GM12878 (cell line): ENCODE measurements around the gene TBCD. TPM values are rescaled to one million over a fixed set of nuclear protein-coding genes. Genes with fewer than 3 reads are reported as not detected.

Source experiments
- ATAC-seq: fragments of 200-7000 bp; cut with Tn5 transposase; 3 replicates; pipeline ENCODE4 v1.9.1; 2020; ENCODE audit warnings: mild to moderate bottlenecking, moderate library complexity
- BruUV-seq: library from RNA; stranded (reverse); fragments of 400-500 nt; replicated peaks from 2 replicates; lab custom pipeline; 2021; lab: Mats Ljungman, UMichigan
- CTCF ChIA-PET: fragments of 300-600 bp; sonication (Branson Sonifier 250); formaldehyde crosslinking; extraction: SDS; loops from one replicate; lab custom pipeline; 2021; ENCODE audit warnings: inconsistent platforms; lab: Yijun Ruan, JAX
- POLR2A ChIA-PET: fragments of 350-600 bp; formaldehyde crosslinking; extraction: SDS; loops from one replicate; lab custom pipeline; 2021; ENCODE audit warnings: inconsistent platforms; lab: Charles Lee
- RAD21 ChIA-PET: fragments of 300-600 bp; sonication (Branson Sonifier 250); formaldehyde crosslinking; loops from one replicate; lab custom pipeline; 2023; ENCODE audit warnings: antibody characterized with exemption; ENCODE audit not compliant: unreplicated experiment; lab: Charles Lee
- SMC1A ChIA-PET: fragments of 300-600 bp; sonication (Branson Sonifier 250); formaldehyde crosslinking; loops from one replicate; lab custom pipeline; 2023; ENCODE audit not compliant: unreplicated experiment, uncharacterized antibody; lab: Charles Lee
- DNase-seq: peaks from one replicate; pipeline ENCODE4 v3.0.0-alpha.2; 2011; ENCODE audit warnings: low read depth, low spot score
- FAIRE-seq: peaks from 3 replicates; lab custom pipeline; 2011; peaks lifted over from hg19 to GRCh38; lab: Jason Lieb, UNC
- H2AFZ ChIP-seq: 2 replicates; pipeline ENCODE4 v1.6.0; 2011; ENCODE audit warnings: low read depth, low read length, control low read depth; ENCODE audit not compliant: control insufficient read depth
- H3K27ac ChIP-seq: 2 replicates; pipeline ENCODE4 v1.5.1; 2011; ENCODE audit warnings: control low read depth; ENCODE audit not compliant: control insufficient read depth, insufficient read depth
- H3K27me3 ChIP-seq, 2 experiments: replicated peaks in 1 of 2; 2 replicates each; pipeline versions ENCODE4 v1.6.0 to v1.6.1; 2011; ENCODE audit warnings: low read length in 1 of 2; ENCODE audit not compliant: control insufficient read depth in 2 of 2, insufficient read depth in 2 of 2
- H3K36me3 ChIP-seq, 2 experiments: 2 replicates each; pipeline ENCODE4 v1.5.1; 2011; ENCODE audit warnings: low read length in 1 of 2; ENCODE audit not compliant: control insufficient read depth in 2 of 2, insufficient read depth in 2 of 2
- H3K4me1 ChIP-seq: 2 replicates; pipeline ENCODE4 v1.6.1; 2011; ENCODE audit warnings: mild to moderate bottlenecking, low read length, moderate library complexity, mixed read lengths; ENCODE audit not compliant: control insufficient read depth, insufficient read depth
- H3K4me2 ChIP-seq: 2 replicates; pipeline ENCODE4 v1.6.0; 2011; ENCODE audit warnings: control low read depth; ENCODE audit not compliant: control insufficient read depth, insufficient read depth
- H3K4me3 ChIP-seq: fragments of 200-600 bp; sonication (generic); 2 replicates; pipeline ENCODE4 v1.5.1; 2016
- H3K79me2 ChIP-seq: 2 replicates; pipeline ENCODE4 v1.6.0; 2011; ENCODE audit warnings: low read length; ENCODE audit not compliant: control insufficient read depth, insufficient read depth
- H3K9ac ChIP-seq: 2 replicates; pipeline ENCODE4 v1.8.0; 2011; ENCODE audit warnings: low read length, control low read depth, mixed read lengths; ENCODE audit not compliant: control insufficient read depth, insufficient read depth
- H3K9me3 ChIP-seq: replicated peaks from 3 replicates; pipeline ENCODE4 v1.5.1; 2011; ENCODE audit warnings: mild to moderate bottlenecking, low read length; ENCODE audit not compliant: control insufficient read depth, insufficient read depth
- H4K20me1 ChIP-seq: 2 replicates; pipeline ENCODE4 v1.6.0; 2011; ENCODE audit not compliant: control insufficient read depth, insufficient read depth
- CHD2 ChIP-seq: IDR thresholded peaks from 2 replicates; pipeline ENCODE4 v1.6.1; 2011; ENCODE audit warnings: low read depth, low read length, improper control_type of control experiment, borderline replicate concordance
- KLF5 ChIP-seq: fragments of 450-650 bp; IDR thresholded peaks from 2 replicates; pipeline ENCODE4 v1.6.1; 2014; ENCODE audit warnings: mild to moderate bottlenecking; ENCODE audit not compliant: partially characterized antibody
- MTA2 ChIP-seq: fragments of 450-650 bp; IDR thresholded peaks from 2 replicates; pipeline ENCODE4 v1.6.1; 2016; ENCODE audit warnings: low read depth, mild to moderate bottlenecking, moderate library complexity
- MTA3 ChIP-seq: IDR thresholded peaks from 2 replicates; pipeline ENCODE4 v1.6.1; 2012; ENCODE audit warnings: low read length, inconsistent platforms, borderline replicate concordance
- MYB ChIP-seq: fragments of 150-350 bp; IDR thresholded peaks from 2 replicates; pipeline ENCODE4 v1.6.1; 2014; ENCODE audit warnings: mild to moderate bottlenecking, low read depth, low read length, borderline replicate concordance
- NFYA ChIP-seq: IDR thresholded peaks from 2 replicates; pipeline ENCODE4 v1.6.1; 2011; ENCODE audit warnings: low read depth, mild to moderate bottlenecking, low read length, improper control_type of control experiment, borderline replicate concordance
- RBBP5 ChIP-seq: fragments of 200-600 bp; sonication (generic); conservative IDR thresholded peaks from 2 replicates; pipeline ENCODE4 v1.6.1; 2016
- TBL1XR1 ChIP-seq: IDR thresholded peaks from 2 replicates; pipeline ENCODE4 v1.6.1; 2012; ENCODE audit warnings: low read depth, low read length, improper control_type of control experiment
- ZNF217 ChIP-seq: fragments of 450-650 bp; IDR thresholded peaks from 2 replicates; pipeline ENCODE4 v1.6.1; 2017; ENCODE audit warnings: antibody characterized with exemption, mild to moderate bottlenecking
- ZNF274 ChIP-seq: IDR thresholded peaks from one replicate; pipeline ENCODE4 v1.8.0; 2011; ENCODE audit not compliant: insufficient read length, insufficient read depth
- WGBS: methylation state at CpG from one replicate; pipeline ENCODE4 v1.1.6; 2016; ENCODE audit warnings: low lambda C conversion rate; ENCODE audit not compliant: insufficient replicate concordance, insufficient coverage; ENCODE audit errors: missing lambda C conversion rate; 5-methylcytosine and 5-hydroxymethylcytosine counted together
- in situ Hi-C: fragments of 300-500 bp; cut with MboI; formaldehyde crosslinking; loops from 9 replicates; pipeline ENCODE4 v1.14.3; 2018; ENCODE audit warnings: mixed read lengths
- intact Hi-C: fragments of 100-400 bp; cut with micrococcal nuclease; formaldehyde crosslinking; loops from one replicate; pipeline ENCODE4 v1.14.2; 2022; ENCODE audit not compliant: unreplicated experiment
- polyA plus RNA-seq, 11 experiments: library from polyadenylated mRNA; depleted of rRNA in 4 of 11; unstranded in 6 of 11; stranded (reverse) in 5 of 11; fragments of >200 nt; fragmentation: Nextera tagmentation in 4 of 11; fragmentation: Illumina TruSeq in 1 of 11; extraction: Ambion mirVana in 4 of 11; extraction: Trizol in 1 of 11; gene quantifications; 1 replicate in 1 of 11; 2 replicates in 10 of 11; pipeline versions ENCODE4 v1.2.1 to v1.2.3, GENCODE V29; 2011 to 2016; ENCODE audit warnings: inconsistent platforms in 2 of 11, missing spikeins in 2 of 11, low read depth in 1 of 11
- total RNA-seq, 4 experiments: library from RNA; depleted of rRNA in 3 of 4; stranded (reverse); fragments of >200 nt in 3 of 4; fragmentation: Illumina TruSeq in 1 of 4; extraction: Trizol in 1 of 4; gene quantifications; 2 replicates each; pipeline versions ENCODE4 v1.2.1 to v1.2.3, GENCODE V29; 2013 to 2021
- TF ChIP-seq, protein P1 (sequence below): IDR thresholded peaks from 2 replicates; pipeline ENCODE4 v1.6.1; 2012; ENCODE audit warnings: low read depth, low read length, improper control_type of control experiment
- TF ChIP-seq, protein P2 (sequence below): fragments of 450-650 bp; conservative IDR thresholded peaks from 2 replicates; pipeline ENCODE4 v1.6.1; 2017; ENCODE audit warnings: mild to moderate bottlenecking, moderate library complexity
- TF ChIP-seq, protein P3 (sequence below): fragments of 450-650 bp; IDR thresholded peaks from 2 replicates; pipeline ENCODE4 v1.6.1; 2018; ENCODE audit warnings: borderline replicate concordance, mild to moderate bottlenecking; ENCODE audit not compliant: partially characterized antibody
- TF ChIP-seq, protein P4 (sequence below): fragments of 450-650 bp; IDR thresholded peaks from 2 replicates; pipeline ENCODE4 v1.6.1; 2016; ENCODE audit warnings: mild to moderate bottlenecking
- TF ChIP-seq, protein P5 (sequence below): IDR thresholded peaks from 2 replicates; pipeline ENCODE4 v1.6.1; 2012; ENCODE audit warnings: mild to moderate bottlenecking, low read depth, low read length

TBCD gene
- total and polyA plus RNA-seq, 10 of the 15 experiments (the other 5 are each of a cell fraction or from before 2014, with no cell fraction given): 10.3 to 114 (median 52.4) TPM

DNA sequence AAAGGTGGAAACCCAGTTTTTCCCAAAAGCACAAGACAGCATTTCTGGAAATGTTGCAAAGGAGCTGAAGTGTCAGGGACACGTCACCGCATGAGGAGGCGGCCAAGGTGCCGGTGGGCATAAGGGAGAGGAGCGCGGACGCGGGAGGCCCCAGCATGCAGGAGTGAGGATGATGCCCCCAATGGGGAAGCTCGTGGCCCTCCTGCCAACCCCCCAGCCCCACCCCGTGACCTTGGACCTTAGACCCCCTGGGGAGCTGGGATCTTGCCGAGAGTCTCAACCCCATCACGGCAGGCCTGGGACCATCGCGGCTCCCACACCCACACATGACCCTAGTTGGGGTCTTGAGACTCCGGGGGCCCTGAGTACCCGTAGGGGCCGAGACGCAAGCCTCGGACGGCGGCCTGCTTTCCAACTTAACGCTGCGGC, 208.1 kb downstream of the TBCD start:
- H3K36me3 ChIP-seq: no peaks in the 10 kb centered on the region
- BruUV-seq: no TSS peak
- no peak overlapping the region for H3K4me3 ChIP-seq
- in situ Hi-C loops: no loop called here
- no peak overlapping the region for H3K9ac ChIP-seq
- CTCF ChIA-PET: no interaction called here
- WGBS: 91% methylated on average over 22 of the region's 23 CpGs
- H3K79me2 ChIP-seq: no peaks in the 10 kb centered on the region
- FAIRE-seq: no peak
- POLR2A ChIA-PET: no interaction called here
- ATAC-seq: no peak
- no peaks in the 10 kb centered on the region for H4K20me1 ChIP-seq
- no peak overlapping the region for H3K27ac ChIP-seq
- H3K4me1 ChIP-seq: no peaks in the 10 kb centered on the region
- no peaks in the 10 kb centered on the region; the same call in 2 of the 3 replicates for H3K9me3 ChIP-seq
- intact Hi-C loops: no loop called here
- TF ChIP-seq RBBP5: no peak
- TF ChIP-seq, protein P1, sequence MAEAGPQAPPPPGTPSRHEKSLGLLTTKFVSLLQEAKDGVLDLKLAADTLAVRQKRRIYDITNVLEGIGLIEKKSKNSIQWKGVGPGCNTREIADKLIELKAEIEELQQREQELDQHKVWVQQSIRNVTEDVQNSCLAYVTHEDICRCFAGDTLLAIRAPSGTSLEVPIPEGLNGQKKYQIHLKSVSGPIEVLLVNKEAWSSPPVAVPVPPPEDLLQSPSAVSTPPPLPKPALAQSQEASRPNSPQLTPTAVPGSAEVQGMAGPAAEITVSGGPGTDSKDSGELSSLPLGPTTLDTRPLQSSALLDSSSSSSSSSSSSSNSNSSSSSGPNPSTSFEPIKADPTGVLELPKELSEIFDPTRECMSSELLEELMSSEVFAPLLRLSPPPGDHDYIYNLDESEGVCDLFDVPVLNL: no peak
- TF ChIP-seq, protein P2, sequence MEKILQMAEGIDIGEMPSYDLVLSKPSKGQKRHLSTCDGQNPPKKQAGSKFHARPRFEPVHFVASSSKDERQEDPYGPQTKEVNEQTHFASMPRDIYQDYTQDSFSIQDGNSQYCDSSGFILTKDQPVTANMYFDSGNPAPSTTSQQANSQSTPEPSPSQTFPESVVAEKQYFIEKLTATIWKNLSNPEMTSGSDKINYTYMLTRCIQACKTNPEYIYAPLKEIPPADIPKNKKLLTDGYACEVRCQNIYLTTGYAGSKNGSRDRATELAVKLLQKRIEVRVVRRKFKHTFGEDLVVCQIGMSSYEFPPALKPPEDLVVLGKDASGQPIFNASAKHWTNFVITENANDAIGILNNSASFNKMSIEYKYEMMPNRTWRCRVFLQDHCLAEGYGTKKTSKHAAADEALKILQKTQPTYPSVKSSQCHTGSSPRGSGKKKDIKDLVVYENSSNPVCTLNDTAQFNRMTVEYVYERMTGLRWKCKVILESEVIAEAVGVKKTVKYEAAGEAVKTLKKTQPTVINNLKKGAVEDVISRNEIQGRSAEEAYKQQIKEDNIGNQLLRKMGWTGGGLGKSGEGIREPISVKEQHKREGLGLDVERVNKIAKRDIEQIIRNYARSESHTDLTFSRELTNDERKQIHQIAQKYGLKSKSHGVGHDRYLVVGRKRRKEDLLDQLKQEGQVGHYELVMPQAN: no peak
- no peak for TF ChIP-seq NFYA
- TF ChIP-seq, protein P3, sequence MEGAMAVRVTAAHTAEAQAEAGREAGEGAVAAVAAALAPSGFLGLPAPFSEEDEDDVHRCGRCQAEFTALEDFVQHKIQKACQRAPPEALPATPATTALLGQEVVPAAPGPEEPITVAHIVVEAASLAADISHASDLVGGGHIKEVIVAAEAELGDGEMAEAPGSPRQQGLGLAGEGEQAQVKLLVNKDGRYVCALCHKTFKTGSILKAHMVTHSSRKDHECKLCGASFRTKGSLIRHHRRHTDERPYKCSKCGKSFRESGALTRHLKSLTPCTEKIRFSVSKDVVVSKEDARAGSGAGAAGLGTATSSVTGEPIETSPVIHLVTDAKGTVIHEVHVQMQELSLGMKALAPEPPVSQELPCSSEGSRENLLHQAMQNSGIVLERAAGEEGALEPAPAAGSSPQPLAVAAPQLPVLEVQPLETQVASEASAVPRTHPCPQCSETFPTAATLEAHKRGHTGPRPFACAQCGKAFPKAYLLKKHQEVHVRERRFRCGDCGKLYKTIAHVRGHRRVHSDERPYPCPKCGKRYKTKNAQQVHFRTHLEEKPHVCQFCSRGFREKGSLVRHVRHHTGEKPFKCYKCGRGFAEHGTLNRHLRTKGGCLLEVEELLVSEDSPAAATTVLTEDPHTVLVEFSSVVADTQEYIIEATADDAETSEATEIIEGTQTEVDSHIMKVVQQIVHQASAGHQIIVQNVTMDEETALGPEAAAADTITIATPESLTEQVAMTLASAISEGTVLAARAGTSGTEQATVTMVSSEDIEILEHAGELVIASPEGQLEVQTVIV: no peak
- TF ChIP-seq, protein P4, sequence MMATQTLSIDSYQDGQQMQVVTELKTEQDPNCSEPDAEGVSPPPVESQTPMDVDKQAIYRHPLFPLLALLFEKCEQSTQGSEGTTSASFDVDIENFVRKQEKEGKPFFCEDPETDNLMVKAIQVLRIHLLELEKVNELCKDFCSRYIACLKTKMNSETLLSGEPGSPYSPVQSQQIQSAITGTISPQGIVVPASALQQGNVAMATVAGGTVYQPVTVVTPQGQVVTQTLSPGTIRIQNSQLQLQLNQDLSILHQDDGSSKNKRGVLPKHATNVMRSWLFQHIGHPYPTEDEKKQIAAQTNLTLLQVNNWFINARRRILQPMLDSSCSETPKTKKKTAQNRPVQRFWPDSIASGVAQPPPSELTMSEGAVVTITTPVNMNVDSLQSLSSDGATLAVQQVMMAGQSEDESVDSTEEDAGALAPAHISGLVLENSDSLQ: no peak
- no peak for TF ChIP-seq MTA2
- no peak for TF ChIP-seq ZNF217
- TF ChIP-seq ZNF274: no peak
- no peak for TF ChIP-seq TBL1XR1
- TF ChIP-seq KLF5: no peak
- no peak for TF ChIP-seq CHD2
- no peak for TF ChIP-seq MYB
- TF ChIP-seq MTA3: no peak
- TF ChIP-seq, protein P5, sequence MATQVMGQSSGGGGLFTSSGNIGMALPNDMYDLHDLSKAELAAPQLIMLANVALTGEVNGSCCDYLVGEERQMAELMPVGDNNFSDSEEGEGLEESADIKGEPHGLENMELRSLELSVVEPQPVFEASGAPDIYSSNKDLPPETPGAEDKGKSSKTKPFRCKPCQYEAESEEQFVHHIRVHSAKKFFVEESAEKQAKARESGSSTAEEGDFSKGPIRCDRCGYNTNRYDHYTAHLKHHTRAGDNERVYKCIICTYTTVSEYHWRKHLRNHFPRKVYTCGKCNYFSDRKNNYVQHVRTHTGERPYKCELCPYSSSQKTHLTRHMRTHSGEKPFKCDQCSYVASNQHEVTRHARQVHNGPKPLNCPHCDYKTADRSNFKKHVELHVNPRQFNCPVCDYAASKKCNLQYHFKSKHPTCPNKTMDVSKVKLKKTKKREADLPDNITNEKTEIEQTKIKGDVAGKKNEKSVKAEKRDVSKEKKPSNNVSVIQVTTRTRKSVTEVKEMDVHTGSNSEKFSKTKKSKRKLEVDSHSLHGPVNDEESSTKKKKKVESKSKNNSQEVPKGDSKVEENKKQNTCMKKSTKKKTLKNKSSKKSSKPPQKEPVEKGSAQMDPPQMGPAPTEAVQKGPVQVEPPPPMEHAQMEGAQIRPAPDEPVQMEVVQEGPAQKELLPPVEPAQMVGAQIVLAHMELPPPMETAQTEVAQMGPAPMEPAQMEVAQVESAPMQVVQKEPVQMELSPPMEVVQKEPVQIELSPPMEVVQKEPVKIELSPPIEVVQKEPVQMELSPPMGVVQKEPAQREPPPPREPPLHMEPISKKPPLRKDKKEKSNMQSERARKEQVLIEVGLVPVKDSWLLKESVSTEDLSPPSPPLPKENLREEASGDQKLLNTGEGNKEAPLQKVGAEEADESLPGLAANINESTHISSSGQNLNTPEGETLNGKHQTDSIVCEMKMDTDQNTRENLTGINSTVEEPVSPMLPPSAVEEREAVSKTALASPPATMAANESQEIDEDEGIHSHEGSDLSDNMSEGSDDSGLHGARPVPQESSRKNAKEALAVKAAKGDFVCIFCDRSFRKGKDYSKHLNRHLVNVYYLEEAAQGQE: no peak
- RAD21 ChIA-PET: no interaction called here
- no peak overlapping the region for H3K4me2 ChIP-seq
- no peak for DNase-seq
- no peaks in the 10 kb centered on the region for H3K27me3 ChIP-seq
- no peak overlapping the region for H2AFZ ChIP-seq
- SMC1A ChIA-PET: no interaction called here
